Middle frontal gyrus (tissue), 1 donor: ENCODE data around the gene AMN1.
A peak's percentile ranks its signal among the peaks of the same experiment; 100 is the strongest.
"Not testable (repeated sequence)": the region's sequence is repeated elsewhere in the genome, so short reads cannot be mapped to it uniquely, and the experiment has no call there.

Experiments
- DNase-seq: peaks from one replicate; pipeline ENCODE4 v3.0.0-alpha.2; 2015; ENCODE audit warnings: low spot score; ENCODE audit errors: extremely low spot score

AMN1 gene

DNA sequence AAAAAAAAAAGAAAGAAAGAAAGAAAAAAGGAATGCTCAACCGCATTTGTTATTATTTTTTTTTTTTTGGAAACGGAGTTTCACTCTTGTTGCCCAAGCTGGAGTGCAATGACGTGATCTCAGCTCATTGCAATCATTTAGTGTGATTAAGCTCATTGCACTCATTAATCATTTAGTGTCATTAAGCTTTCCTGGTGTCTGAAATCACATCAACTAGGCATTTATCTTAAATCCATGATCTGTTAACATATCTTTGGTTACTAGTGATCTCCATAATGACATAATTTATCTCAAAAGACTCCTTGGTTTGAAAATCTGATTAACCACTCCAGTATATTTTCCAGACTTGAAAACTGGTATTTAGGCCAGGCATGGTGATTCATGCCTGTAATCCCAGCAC is 43.0 kb downstream of the AMN1 start:
- DNase-seq, result no peak

DNA sequence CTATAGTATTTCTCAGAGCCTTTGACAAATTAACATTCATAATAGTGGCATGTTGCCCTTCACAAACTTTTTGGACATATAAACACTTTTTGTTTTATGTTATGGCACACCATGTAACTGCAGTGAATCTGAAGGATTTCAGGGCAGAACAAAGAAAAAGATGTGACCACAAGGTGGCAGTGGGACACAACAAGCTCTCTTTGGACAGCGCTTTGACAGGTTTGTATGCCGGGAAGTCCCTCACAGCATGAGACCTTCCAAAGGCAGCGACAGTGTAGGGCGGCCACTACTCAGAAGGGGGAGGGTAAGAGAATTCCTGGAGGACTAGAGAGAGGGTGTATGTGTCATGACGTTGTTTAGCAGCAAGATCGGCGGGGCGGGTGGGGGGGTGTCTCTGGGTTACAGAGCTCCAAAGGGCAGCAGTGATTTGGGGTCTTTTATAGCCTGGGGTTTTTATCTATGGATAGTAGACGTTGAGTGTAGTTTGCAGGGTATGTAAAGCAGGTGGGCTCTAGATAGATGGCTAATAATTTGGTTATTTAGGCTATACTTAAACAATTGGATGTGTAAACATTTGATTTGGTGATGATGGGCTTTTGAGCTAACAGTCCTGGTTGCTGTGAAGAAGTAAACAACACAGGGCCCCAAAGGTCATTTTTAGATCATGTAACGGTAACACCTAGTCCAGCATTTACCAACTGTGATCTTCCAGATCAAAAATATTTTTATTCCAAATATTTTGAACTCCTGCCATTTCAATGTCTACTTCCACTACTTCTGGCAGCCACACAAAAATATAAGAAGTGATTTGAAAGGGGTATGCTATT is 46.5 kb downstream of the AMN1 start:
- no peak for DNase-seq

DNA sequence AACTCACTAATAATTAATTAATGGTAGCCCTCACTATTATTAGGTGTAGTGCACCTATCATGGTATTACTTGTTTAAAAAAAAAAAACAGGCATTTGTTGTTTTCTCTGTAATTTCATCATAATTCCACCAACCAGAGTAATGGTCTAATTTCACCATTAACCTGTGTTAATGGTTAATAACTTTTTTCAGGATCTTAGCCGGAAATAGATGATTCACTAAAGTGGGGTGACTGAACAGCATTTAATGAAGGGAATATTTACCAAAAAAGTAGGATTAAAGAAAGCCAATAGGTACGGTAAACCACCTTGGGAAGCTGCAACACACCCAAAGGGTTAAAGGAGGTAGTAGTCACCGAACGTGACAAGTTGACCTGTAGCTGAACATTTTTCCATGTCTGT is 56.3 kb downstream of the AMN1 start:
- no peak for DNase-seq

DNA sequence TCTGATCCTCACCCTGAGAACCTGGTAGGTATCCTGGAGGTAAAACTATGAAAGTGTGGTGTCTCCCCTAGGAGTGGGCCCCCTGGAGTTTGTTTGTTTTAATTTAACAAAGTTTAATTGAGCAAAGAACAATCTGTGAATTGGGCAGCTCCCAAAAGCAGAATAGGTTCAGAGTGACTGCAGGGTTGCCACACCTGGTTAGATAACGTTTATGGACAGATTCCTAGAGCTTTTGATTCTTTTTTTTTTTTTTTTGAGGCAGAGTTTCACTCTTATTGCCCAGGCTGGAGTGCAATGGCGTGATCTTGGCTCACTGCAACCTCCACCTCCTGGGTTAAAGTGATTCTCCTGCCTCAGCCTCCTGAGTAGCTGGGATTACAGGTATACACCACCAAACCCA is 59.2 kb downstream of the AMN1 start:
- not testable (repeated sequence) for DNase-seq

DNA sequence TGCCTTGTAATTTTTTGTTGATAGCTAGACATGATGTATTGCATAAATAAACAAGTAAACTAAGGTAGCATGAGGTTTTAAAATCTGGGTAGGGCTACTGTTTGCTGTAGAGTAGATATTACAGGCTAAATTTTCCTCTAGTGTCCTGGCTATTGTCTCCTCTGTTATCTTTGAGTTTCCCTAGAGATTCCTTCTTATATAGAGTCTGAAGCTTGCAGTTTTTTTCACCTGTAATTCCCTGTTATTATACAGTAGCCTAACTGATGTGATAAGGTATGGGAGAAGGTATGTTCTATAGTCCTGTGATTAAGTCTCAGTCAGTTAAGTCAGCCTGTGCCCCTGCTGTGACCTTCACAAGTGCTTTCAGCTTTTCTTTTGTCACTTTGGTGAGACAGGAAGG is 59.8 kb downstream of the AMN1 start:
- DNase-seq, result no peak

DNA sequence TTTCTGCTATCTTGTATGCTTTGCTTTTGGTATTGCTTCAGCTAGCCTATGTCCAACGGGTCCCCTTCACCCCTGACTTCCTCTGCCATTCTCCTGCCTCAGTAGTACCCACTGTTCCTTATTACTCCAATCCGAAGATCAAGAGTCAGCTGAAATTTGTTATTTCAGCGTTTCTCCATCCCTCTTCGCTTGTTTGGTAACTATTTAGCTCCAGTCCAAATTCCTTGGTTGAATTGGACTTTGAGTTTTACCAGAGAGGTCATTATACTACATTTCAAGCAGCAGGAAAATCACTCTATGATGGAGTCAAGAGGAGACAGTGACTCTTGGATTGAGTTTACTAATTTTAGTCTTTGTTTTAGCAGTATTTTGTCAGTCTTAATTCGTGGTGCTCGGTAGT is 64.8 kb downstream of the AMN1 start:
- DNase-seq, result no peak

DNA sequence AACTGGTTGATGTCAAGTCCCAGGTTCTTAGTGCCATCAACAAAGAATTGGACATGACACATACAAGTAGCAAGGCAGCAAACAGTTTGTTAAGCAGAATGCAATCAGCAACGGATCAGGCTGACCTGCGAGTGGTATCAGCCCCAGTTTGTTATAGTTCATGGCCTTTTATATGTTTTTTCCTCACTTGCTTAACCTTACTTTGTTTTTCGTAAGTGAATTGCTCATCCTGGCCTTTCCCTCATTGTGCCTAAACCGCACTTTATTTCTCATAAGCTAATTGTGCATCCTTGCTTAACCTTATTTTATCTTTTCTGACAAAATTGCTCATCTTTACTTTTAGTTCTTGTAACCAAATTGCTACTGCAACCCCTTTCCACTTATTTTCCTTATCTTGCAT is 65.2 kb downstream of the AMN1 start:
- DNase-seq, result no peak

DNA sequence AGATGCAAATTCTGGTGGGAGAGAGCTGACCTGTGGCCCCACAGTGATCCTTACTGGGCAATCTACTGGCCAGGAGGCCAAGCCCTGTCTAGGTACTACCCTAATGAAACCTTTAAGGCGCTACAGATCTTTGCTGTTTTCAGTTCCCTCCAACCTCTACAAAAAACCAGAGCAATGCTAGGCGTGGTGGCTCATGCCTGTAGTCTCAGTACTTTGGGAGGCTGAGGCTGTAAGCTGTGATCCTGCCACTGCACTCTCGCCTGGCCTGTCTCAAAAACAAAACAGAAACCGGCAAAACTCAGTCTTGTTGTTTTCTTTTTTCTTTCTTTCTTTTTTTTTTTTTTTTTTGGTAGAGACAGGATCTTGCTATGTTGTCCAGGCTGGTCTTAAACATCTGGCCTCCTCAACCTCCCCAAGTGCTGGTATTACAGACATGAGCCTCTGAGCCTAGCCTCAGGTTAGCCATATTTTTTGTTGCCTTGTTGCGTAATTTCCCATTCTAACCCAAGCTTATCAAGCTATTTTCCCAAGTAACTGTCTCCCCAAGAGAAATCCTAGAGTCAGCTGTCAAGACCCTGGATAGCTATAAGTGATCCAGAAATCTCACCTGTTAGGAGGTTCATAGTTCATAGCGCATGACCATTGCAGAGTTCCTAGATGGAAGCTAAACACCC is 66.5 kb downstream of the AMN1 start:
- DNase-seq, result no peak

DNA sequence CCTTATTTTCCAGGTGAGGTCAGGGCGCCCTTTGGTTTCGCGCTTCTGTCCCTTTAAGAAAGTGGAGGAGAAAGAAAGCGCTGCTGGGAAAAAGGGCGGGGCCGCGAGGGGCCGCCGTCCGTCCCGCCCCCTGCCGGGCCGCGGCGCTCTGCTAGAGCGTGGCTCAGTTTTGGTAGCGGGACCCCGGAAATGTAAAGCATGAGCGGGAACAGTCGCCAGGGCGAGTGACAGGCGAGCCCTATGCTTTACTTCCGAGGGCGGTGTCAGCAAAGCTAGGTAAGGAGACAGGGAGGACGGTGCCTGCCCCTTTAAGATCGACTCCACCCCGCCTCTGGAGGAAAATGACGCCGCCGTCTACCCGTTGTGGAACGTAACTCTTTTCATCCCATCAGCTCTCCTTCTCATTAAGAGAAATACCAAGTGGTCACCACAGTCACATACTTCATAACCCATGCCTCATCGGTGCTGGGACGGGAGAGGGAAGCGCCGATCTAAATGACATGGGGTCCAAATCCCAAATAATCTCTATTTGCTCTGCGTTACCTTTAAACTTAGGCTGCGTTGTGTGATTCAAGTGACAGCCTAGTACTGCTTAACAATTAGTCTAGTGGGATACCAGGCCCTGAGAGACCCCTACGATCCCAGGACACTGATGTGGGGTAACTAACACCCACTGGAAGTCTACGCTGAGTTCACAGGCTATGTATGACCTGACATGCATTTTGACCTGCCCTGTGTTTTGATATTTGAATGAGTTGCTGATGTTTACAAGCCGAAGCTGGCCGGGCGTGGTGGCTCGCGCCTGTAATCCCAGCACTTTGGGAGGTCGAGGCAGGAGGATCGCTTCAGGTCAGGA is 69.5 kb downstream of the AMN1 start, which contains the start of gene ETFBKMT:
Gene ETFBKMT, plus strand, starts transcription at position 602 of the 856 bp plus-strand sequence. CDS start 2,266 bp downstream, outside the sequence.
- peak; percentile 83 for DNase-seq

DNA sequence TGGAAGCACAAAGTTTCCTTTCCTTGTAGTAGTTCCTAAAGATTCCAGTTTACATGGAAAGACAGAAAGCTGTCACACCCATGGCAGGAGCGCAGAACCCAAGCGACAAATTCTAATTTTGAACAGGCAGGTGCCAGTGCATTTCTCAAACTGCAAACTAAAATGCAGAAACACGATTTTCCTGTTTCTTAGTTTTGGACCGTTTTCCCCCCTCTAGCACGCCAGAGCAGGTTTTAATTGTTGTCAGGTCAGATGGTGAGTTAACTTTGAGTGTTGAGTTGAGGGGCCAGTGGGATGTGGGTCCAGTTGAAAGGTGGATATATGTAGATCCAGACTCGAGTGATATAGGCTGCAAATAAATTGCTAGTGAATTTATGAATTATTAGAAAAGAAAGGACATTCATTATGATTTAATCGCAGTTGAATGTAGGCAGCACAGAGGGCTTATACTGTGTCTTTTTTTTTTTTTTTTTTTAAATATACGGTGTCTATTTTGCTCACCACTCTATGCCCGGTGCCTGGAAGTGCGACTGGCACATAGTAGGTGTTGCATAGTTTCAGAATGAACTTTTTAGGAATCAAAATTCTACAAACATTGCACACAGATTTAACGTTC is 70.2 kb downstream of the AMN1 start:
- no peak for DNase-seq

DNA sequence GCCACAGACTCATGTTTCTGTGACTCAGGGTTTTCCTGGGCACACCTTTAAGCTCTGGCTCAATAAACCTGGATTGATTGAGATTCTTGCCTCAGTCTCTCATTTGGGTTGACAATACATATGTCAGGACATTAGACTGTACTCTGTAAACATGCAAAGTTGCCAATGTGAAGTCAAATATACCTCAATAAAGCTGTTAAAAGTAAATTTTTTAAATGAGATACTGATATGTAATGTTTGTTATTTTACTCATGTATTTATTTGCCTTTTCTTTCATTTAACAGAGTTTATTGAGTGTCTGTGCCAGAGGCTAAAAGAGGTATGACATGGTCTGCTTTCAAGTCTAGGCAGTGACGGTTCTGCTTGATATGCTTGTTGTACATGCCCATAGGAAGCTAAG is 73.0 kb downstream of the AMN1 start:
- no peak for DNase-seq

DNA sequence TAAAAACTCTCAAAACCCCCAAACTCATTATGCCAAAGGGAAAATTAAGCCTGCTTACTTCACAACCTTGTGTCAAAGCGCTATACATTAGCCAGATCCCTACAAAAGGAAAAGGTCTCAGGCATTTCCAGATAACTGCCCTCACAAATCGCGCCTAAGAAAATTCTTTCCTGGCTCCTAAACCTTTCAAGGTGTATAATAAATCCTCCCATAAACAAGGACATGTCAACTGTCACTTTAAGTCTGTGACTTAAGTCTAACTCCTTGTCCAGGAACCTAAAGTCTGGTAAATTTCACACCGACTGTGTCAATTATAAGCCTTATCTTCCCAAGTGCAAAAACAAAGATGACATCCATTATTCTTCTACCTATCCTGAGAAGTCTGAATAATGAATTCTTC is 73.6 kb downstream of the AMN1 start:
- DNase-seq, result no peak

DNA sequence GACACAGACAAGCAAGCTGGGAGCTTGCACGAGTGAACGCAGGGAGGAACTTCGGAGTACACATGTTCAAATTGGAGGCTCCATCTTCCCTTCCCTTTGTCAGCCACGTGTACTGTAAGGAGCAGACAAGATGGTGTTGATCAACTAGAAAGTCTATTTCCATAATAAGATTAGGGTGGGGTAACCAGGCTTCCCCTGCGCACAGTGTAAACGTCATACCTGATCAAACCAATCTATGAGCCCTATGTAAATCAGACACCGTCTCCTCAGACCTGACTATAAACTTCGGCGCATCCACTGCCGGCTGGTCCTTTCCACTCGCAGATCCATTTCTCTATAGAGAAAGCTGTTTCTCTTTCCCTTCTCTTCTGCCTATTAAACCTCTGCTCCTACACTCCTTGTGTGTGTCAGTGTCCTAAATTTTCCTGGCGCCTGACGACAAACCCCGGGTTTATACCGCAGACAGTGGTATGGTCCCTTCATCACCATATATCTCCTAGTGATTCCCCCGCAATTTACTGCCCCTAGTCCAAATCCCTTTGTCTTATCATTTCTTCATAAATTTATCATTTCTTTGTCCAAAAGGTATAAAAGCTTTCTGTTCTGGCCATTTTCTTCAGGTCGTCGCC is 76.8 kb downstream of the AMN1 start:
- no peak for DNase-seq

DNA sequence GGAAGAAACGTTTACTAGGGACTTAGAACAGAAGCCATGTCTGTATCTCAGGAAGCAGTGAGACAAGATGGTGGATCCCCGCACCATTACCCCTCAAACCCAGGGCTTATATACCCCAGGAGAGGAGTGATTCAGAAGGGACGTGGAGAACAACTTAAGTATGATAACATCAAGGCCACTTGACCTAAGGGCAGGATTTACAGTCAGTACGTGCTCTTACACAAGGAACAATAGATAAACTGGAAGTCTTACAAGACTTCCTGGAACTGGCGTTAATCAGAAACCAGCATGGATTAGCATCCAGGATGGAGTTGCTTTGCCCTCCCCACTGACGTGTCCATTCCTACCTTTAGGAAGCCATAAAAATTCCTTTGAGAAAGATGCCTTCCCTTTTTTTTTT is 77.9 kb downstream of the AMN1 start:
- DNase-seq, result no peak

DNA sequence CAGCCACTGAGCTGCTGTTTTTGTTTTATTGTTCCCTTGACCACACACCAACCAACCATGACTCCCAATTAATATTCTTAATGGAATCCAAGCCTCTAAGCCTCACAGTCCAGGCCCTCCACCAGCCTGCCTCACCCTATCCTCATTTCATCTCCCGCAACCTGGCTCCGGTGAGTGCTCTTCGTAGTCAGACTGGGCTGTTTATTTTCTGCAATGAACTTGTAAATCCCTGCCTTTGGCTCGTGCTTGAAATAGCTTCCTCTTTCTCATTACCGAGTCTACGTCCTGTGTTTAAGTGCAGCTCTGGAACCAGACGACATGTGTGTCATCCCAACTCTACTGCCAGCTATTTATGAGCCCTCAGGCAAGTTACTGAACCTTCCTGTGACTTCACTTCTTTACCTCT is 81.7 kb downstream of the AMN1 start:
- no peak for DNase-seq

DNA sequence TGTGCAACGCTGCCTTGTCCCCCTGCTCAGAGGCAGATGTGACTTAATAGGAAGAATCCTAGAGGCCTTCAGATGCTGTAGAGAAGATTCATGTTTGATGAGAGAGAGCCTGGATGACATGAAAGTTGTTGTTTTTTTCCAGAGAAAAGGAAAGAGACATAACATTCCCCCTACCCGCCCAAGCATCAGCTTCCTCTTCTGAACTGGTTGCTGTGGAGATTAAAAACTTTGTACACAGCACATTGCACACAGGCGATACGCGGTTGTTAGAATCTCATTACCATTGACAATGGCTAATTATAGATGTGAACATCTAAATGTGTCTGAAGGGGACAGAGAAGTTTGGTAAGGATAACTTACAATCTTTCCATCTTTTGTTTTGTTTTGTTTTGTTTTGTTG is 82.9 kb downstream of the AMN1 start:
- DNase-seq, result no peak

DNA sequence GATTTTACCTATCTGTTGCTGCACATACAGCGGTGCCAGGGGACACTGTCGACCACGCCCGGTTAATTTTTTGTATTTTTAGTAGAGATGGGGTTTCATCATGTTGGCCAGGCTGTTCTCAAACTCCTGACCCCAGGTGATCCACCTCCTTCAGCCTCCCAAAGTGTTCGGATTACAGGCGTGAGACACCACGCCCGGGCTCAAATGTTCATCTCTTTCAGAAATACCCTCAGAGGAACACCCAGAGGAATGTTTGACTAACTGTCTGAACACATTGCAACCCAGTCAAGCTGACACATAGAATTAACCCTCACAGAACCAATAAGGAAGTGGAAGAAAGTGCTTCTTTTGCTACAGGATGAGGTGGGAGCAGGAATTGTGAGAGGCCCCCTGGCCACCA is 84.3 kb downstream of the AMN1 start:
- DNase-seq, result no peak

DNA sequence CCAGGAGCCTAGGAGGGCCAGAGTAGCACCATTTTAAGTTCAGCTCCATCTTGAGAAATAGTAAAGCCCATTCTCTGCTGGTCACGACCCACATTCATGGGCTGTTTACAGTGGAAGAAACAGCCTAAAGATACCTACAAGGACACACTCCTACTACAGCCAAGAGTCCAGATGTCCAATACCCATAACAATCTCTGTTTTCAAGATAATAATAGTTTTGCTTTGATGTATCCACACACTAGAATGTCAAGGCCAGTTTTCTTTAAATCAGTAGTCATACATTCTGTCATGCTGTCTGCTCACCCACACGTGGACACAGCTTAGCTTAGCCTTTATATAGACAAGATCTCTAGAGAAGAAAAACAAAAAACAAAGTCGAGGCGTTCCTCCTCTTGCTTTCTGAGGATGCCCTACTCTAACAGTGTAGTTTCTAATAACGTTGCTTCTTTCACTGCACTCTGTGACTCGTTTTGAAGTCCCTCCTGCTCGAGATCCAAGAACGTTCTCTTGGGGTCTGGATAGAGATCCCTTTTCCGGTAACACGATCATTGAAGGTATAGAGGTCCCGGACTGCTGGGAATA is 87.2 kb downstream of the AMN1 start:
- DNase-seq, result no peak

DNA sequence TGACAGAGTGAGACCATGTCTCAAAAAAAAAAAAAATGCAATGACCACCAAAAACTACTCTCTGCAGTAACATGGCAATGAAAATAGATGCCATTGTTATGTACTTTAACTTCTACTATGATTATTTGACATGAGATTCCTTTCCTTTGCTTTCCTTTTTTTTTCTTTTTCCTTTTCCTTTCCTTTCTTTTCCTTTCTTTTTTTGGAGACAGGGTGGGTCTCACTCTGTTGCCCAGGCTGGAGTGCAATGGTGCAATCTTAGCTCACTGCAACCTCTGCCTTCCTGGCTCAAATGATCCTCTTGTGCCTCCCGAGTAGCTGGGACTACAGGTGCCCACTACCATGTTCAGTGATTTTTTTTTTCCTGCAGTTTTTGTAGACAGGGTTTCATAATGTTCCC is 94.2 kb downstream of the AMN1 start:
- no peak for DNase-seq

DNA sequence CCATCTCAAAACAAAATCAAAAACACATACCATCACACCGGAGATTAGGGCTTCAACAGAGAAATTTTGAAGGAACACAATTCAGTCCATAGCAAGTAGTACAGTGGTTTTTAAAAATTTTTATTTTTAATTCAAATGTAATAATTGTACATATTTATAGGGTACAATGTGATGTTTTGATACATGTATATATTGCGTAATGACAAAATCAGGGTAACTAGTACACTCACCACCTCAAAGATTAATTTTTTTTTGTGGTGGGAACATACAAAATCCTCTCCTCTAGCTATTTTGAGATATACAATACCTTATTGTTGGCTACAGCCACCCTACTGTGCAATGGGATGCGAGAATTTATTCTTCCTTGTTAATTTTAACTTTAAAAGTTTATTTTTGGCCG is 95.4 kb downstream of the AMN1 start:
- no peak for DNase-seq

DNA sequence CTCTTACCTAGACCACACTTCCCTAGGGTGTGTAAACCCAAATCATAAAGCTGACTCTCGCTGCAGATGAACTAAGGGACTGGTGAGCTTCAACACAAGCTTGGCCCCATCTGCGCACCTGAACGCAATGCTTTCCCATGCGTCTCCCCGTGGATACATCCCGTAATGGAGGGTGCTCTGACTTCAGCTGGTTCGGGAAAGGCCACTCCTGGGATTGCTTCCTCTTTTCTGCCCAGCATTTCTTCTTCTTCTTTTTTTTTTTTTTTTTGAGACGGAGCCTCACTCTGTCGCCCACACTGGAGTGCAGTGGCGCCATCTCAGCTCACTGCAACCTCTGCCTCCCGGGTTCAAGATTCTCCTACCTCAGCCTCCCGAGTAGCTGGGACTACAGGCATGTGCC is 97.0 kb downstream of the AMN1 start:
- DNase-seq, result no peak
